Astrocyte (in vitro differentiated cells and primary cell): Measurements from ENCODE around the gene PNPLA7. TPM values are rescaled to one million over a fixed set of nuclear protein-coding genes. Genes with fewer than 3 reads are reported as not detected.

Experiments
- DNase-seq: peaks from one replicate; pipeline ENCODE4 v3.0.0-alpha.2; 2010; ENCODE audit warnings: low read depth
- FAIRE-seq: peaks from 2 replicates; lab custom pipeline; 2011; peaks lifted over from hg19 to GRCh38; lab: Jason Lieb, UNC
- H2AFZ ChIP-seq: 2 replicates; pipeline ENCODE4 v1.6.0; 2012; ENCODE audit warnings: low read depth, low read length, inconsistent platforms
- H3K27ac ChIP-seq: 2 replicates; pipeline ENCODE4 v1.5.1; 2011; ENCODE audit warnings: low read depth, low read length, inconsistent platforms
- H3K27me3 ChIP-seq: 2 replicates; pipeline ENCODE4 v1.6.0; 2011; ENCODE audit warnings: low read length, inconsistent platforms; ENCODE audit not compliant: insufficient read depth
- H3K36me3 ChIP-seq: 2 replicates; pipeline ENCODE4 v1.5.1; 2011; ENCODE audit warnings: low read length, inconsistent platforms; ENCODE audit not compliant: insufficient read depth
- H3K4me1 ChIP-seq: 2 replicates; pipeline ENCODE4 v1.5.1; 2011; ENCODE audit warnings: low read length, inconsistent platforms; ENCODE audit not compliant: insufficient read depth
- H3K4me2 ChIP-seq: 2 replicates; pipeline ENCODE4 v1.6.0; 2012; ENCODE audit warnings: low read length, inconsistent platforms
- H3K4me3 ChIP-seq: 2 replicates; pipeline ENCODE4 v1.5.1; 2011; ENCODE audit warnings: low read depth, mild to moderate bottlenecking, low read length, inconsistent platforms; ENCODE audit not compliant: insufficient read depth
- H3K79me2 ChIP-seq: 2 replicates; pipeline ENCODE4 v1.6.0; 2012; ENCODE audit warnings: mild to moderate bottlenecking, low read length, inconsistent platforms; ENCODE audit not compliant: insufficient read depth
- H3K9ac ChIP-seq: 2 replicates; pipeline ENCODE4 v1.6.0; 2012; ENCODE audit warnings: mild to moderate bottlenecking, low read length, inconsistent platforms
- H3K9me3 ChIP-seq: 2 replicates; pipeline ENCODE4 v1.5.1; 2012; ENCODE audit warnings: low read depth, mild to moderate bottlenecking, low read length, inconsistent platforms; ENCODE audit not compliant: insufficient read depth
- H4K20me1 ChIP-seq: 2 replicates; pipeline ENCODE4 v1.6.0; 2012; ENCODE audit warnings: low read length, inconsistent platforms; ENCODE audit not compliant: insufficient read depth
- H3K27ac Mint-ChIP-seq: one replicate; pipeline ENCODE4 v1.8.0; 2021; ENCODE audit warnings: mild to moderate bottlenecking, mixed read lengths; ENCODE audit not compliant: unreplicated experiment
- H3K27me3 Mint-ChIP-seq: one replicate; pipeline ENCODE4 v1.8.0; 2021; ENCODE audit warnings: low read depth, mixed read lengths; ENCODE audit not compliant: unreplicated experiment
- H3K36me3 Mint-ChIP-seq: one replicate; pipeline ENCODE4 v1.8.0; 2021; ENCODE audit warnings: low read depth, mixed read lengths; ENCODE audit not compliant: unreplicated experiment
- H3K4me1 Mint-ChIP-seq: one replicate; pipeline ENCODE4 v1.8.0; 2021; ENCODE audit warnings: low read depth, mixed read lengths; ENCODE audit not compliant: unreplicated experiment
- H3K4me3 Mint-ChIP-seq: one replicate; pipeline ENCODE4 v1.8.0; 2021; ENCODE audit warnings: mild to moderate bottlenecking, moderate library complexity, mixed read lengths; ENCODE audit not compliant: unreplicated experiment
- H3K9me3 Mint-ChIP-seq: one replicate; pipeline ENCODE4 v1.8.0; 2021; ENCODE audit warnings: mild to moderate bottlenecking, mixed read lengths; ENCODE audit not compliant: unreplicated experiment
- CTCF ChIP-seq: IDR thresholded peaks from 2 replicates; pipeline ENCODE4 v1.5.1; 2011; ENCODE audit warnings: low read depth, mild to moderate bottlenecking, inconsistent platforms, low read length, moderate library complexity; ENCODE audit not compliant: insufficient read depth
- EZH2 ChIP-seq: IDR thresholded peaks from 2 replicates; pipeline ENCODE4 v1.6.1; 2012; ENCODE audit warnings: mild to moderate bottlenecking, low read length, inconsistent platforms; ENCODE audit not compliant: insufficient read depth
- total RNA-seq: library from RNA; stranded (reverse); gene quantifications from 2 replicates; pipeline ENCODE4 v1.2.1, GENCODE V29; 2021

Gene PNPLA7
- total RNA-seq, 1 donor from 2014 or later, result 2.6 TPM

DNA sequence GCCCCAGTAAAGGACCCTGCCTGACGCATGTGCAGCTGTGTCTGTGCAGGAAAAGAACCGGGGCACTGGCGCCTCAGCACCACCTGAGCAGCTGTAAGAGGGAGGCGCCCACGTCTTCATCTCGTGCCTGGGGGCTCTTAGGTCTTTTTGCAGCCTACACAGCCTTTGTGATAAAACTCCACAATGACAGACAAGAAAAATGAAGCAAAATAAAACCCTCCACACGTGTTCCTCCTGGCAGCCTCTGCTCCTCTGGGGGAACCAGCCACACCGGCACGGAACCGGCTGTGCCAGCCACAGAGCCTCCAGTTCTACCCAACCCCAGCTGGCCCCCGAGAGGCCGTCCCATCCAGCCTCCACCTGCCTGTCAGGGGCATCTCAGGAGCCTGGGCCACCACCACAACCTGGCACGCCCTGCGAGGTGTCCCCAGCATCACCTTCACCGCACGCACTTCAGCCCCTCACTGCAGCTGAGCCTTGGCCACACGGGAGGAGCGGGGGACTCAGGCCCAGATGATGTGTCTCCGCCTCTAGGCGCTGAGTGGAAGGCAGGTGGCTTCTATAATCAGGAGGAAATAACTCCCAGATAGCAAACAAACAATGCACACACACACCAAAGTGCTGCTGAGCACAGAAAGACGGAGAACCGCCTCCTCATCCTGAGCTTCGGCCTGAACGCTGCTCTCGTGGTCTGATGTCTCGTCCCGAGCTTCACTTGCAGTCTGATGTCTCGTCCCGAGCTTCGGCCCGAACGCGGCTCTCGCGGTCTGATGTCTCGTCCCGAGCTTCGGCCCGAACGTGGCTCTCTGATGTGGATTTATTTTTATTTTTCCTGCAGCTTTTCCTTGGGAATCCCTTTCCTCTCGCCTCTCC is 62.5 kb downstream of the PNPLA7 start:
- Histone ChIP-seq H4K20me1 (no peaks in the 10 kb centered on the region), H3K9ac (no peak overlapping the region), H3K79me2 (no peaks in the 10 kb centered on the region), H3K27ac (no peak overlapping the region), H3K27me3 (no peaks in the 10 kb centered on the region), H3K36me3 (no peaks in the 10 kb centered on the region), H3K9me3 (no peaks in the 10 kb centered on the region), H3K4me1 (peaks cover 2% of the 10 kb centered on the region), H3K4me2 (no peak overlapping the region), H3K4me3 (no peak overlapping the region), H2AFZ (no peak overlapping the region)
- Mint-ChIP-seq H3K27ac (no peak overlapping the region), H3K27me3 (peaks cover 14% of the 10 kb centered on the region), H3K9me3 (no peaks in the 10 kb centered on the region), H3K4me1 (no peaks in the 10 kb centered on the region), H3K4me3 (no peak overlapping the region), H3K36me3 (no peaks in the 10 kb centered on the region)
- no peak for DNase-seq
- TF ChIP-seq CTCF, result no peak
- no peak for TF ChIP-seq EZH2
- FAIRE-seq, result no peak

DNA sequence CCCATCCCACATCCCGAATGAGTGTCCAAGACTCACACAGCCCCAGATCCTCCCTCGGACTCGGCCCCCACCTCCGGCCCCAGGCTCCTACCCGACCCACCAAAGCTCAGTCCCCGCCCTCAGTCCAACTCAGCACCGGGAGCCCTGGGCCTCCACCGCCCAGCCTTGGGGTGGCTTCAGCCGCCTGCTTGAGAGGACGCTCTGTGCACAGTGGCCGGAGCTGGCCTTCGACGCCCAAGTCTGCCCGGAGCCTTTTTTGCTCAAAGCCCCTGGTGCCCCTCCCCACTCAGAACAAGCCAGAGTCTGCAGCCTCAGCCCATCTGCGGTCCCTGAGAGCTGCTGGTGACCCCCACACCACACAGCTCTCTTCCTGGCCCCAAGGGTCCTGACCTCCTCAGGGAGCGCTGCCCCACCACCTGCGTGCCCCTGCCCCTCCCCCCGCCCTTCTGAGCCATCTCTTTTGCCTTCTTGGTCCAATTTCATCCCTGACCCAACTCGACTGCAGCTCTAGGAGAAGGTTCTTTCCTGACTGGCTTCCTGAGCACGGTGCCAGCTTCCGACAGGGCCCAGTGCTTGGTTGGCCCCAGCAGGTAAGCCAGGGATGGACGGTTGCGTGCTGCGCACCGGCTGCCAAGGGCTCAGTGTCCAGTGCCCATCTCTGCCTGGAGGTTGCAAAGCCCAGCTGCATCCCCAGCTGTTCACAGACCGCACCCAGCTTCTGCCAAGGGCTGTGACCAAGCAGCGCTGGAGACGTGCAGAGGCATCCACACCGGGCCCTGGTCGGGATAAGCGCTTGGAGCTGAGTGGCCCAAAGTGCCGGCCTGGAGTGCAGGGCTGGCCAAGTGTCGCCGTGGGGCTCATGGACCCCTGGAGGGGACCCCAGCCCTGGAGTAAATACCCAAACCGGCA is 63.4 kb downstream of the PNPLA7 start:
- Histone ChIP-seq H3K4me3 (no peak overlapping the region), H3K4me2 (no peak overlapping the region), H2AFZ (no peak overlapping the region), H3K79me2 (no peaks in the 10 kb centered on the region), H3K9me3 (no peaks in the 10 kb centered on the region), H3K27ac (no peak overlapping the region), H4K20me1 (no peaks in the 10 kb centered on the region), H3K36me3 (no peaks in the 10 kb centered on the region), H3K4me1 (peaks cover 10% of the 10 kb centered on the region), H3K27me3 (no peaks in the 10 kb centered on the region), H3K9ac (no peak overlapping the region)
- Mint-ChIP-seq H3K4me1 (peaks cover 5% of the 10 kb centered on the region), H3K27ac (no peak overlapping the region), H3K36me3 (no peaks in the 10 kb centered on the region), H3K4me3 (no peak overlapping the region), H3K9me3 (no peaks in the 10 kb centered on the region), H3K27me3 (peaks cover 14% of the 10 kb centered on the region)
- no peak for DNase-seq
- no peak for TF ChIP-seq EZH2
- no peak for TF ChIP-seq CTCF
- FAIRE-seq, result no peak
